NB4 (cell line): Measurements from ENCODE around the gene NTRK3.

ENCODE experiments used
- DNase-seq: peaks from one replicate; pipeline ENCODE4 v3.0.0; 2010; ENCODE audit warnings: low read depth
- H3K4me3 ChIP-seq: one replicate; pipeline ENCODE4 v1.5.1; 2011; ENCODE audit warnings: mild to moderate bottlenecking, low read depth, low read length, moderate library complexity
- MYC ChIP-seq: IDR thresholded peaks from 2 replicates; pipeline ENCODE4 v1.6.1; 2011; ENCODE audit warnings: low read depth, low read length
- POLR2A ChIP-seq: IDR thresholded peaks from 2 replicates; pipeline ENCODE4 v1.6.1; 2011; ENCODE audit warnings: mild to moderate bottlenecking; ENCODE audit not compliant: insufficient read length; ENCODE audit errors: extremely low read depth
- TF ChIP-seq, protein P1 (sequence below): IDR thresholded peaks from 2 replicates; pipeline ENCODE4 v1.6.1; 2011; ENCODE audit warnings: low read depth, low read length
- TF ChIP-seq, protein P2 (sequence below): IDR thresholded peaks from one replicate; pipeline ENCODE4 v1.5.1; 2012; ENCODE audit warnings: low read depth, low read length

The NTRK3 gene

GRCh38 chr15:88118035-88118434 lies 138.5 kb downstream of the NTRK3 start:
- no peak for TF ChIP-seq POLR2A
- TF ChIP-seq, protein P1, sequence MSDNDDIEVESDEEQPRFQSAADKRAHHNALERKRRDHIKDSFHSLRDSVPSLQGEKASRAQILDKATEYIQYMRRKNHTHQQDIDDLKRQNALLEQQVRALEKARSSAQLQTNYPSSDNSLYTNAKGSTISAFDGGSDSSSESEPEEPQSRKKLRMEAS = no peak
- TF ChIP-seq MYC = no peak
- TF ChIP-seq, protein P2, sequence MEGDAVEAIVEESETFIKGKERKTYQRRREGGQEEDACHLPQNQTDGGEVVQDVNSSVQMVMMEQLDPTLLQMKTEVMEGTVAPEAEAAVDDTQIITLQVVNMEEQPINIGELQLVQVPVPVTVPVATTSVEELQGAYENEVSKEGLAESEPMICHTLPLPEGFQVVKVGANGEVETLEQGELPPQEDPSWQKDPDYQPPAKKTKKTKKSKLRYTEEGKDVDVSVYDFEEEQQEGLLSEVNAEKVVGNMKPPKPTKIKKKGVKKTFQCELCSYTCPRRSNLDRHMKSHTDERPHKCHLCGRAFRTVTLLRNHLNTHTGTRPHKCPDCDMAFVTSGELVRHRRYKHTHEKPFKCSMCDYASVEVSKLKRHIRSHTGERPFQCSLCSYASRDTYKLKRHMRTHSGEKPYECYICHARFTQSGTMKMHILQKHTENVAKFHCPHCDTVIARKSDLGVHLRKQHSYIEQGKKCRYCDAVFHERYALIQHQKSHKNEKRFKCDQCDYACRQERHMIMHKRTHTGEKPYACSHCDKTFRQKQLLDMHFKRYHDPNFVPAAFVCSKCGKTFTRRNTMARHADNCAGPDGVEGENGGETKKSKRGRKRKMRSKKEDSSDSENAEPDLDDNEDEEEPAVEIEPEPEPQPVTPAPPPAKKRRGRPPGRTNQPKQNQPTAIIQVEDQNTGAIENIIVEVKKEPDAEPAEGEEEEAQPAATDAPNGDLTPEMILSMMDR = no peak
- DNase-seq = no peak
- H3K4me3 ChIP-seq = no peak overlapping the region

DNA sequence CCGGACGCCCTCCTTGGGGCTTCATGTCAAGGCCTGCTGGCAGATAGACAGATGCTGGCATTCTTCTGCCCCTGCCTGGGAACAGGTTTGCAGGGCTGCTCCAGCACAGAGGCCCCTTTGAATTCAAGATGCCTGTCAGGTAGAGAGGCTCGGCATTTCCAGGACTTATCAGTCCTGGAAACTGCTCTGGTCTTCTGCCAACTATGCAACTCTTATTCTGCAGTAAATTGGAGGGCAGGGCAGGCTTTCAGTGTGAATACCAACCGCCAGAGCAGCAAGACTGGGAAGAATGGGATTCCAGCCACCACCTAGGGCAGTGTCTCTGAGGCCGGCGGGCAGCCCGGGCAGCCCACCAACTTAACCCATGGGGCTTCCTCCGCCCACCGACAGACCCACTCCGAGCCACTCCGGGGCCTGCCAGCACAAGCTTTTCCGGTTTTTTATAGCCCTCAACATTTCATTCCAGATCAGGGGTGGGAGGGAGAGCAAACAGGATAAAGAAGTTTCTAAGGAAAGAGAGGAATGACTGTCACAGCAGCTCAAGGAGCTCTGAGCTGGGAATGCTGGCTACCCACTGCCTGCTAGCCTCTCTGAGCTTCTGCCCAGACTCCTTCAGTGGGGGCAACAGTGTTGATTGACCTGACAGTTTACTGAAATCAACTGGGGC lies 140.9 kb downstream of the NTRK3 start:
- no peak overlapping the region for H3K4me3 ChIP-seq
- DNase-seq = no peak
- TF ChIP-seq, protein P1 = no peak
- TF ChIP-seq, protein P2 = no peak
- TF ChIP-seq MYC (no peak), POLR2A (no peak)

DNA sequence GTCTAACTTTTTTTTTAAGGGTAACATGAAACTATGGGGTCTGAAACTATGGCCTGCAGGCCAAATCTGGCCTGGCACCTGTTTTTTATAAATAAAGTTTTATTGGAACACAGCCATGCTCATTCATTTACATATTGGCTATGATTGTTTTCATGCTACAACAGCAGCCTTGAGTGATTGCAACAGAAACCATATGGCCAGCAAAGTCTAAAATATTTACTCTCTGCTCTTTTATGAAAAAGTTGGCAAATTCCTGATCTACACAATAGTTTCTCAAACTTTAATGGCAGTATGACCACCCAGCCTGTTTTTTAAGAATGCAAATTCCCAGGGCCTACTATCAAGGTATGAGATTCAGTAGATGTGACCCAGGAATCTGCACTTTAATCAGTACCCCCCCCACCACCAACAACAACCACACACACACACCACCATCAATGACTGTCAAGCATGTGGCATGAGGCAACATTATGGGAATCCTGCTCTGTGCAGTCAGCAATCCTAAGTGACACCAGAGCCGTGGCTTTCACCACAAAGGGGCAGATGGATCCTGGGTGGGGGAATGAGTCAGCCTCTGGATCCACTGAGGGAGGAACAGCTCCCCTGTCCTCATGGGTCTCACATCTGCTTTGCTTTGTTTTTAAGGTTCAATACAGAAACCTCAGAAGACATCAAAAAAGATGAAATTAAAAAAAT lies 142.8 kb downstream of the NTRK3 start:
- TF ChIP-seq, protein P2 = no peak
- TF ChIP-seq, protein P1 = no peak
- TF ChIP-seq MYC (no peak), POLR2A (no peak)
- no peak for DNase-seq
- H3K4me3 ChIP-seq = no peak overlapping the region

GRCh38 chr15:88108991-88109390 lies 147.5 kb downstream of the NTRK3 start:
- no peak for DNase-seq
- TF ChIP-seq, protein P1 = no peak
- TF ChIP-seq POLR2A (no peak), MYC (no peak)
- TF ChIP-seq, protein P2 = no peak
- no peak overlapping the region for H3K4me3 ChIP-seq

- H3K4me3 ChIP-seq = no peak overlapping the region
- DNase-seq = no peak
- TF ChIP-seq, protein P2 = no peak
- TF ChIP-seq, protein P1 = no peak
- no peak for TF ChIP-seq POLR2A
- no peak for TF ChIP-seq MYC
Observed at GRCh38 chr15:88108477-88108876, 148.1 kb downstream of the NTRK3 start.
